Activated CD8-positive, alpha-beta memory T cell treated with anti-CD3 and anti-CD28 coated beads for 36 hours (primary cell): ENCODE data around the gene GADD45B. TPM values are rescaled to one million over a fixed set of nuclear protein-coding genes. Genes with fewer than 3 reads are reported as not detected.

ENCODE experiments used
- CTCF ChIA-PET: fragments of 350-600 bp; sonication (Branson Sonifier 250); formaldehyde crosslinking; loops from one replicate; lab custom pipeline; 2021; ENCODE audit warnings: antibody characterized with exemption; lab: Charles Lee
- POLR2A ChIA-PET: fragments of 350-600 bp; sonication (Branson Sonifier 250); formaldehyde crosslinking; loops from one replicate; lab custom pipeline; 2021; ENCODE audit warnings: antibody characterized with exemption; lab: Charles Lee
- total RNA-seq, 2 experiments: library from RNA; stranded (reverse); gene quantifications; one replicate each; pipeline ENCODE4 v1.2.3, GENCODE V29; 2021

GADD45B gene, protein sequence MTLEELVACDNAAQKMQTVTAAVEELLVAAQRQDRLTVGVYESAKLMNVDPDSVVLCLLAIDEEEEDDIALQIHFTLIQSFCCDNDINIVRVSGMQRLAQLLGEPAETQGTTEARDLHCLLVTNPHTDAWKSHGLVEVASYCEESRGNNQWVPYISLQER
- 10 to 100 TPM; 30.8 to 31.6 TPM for total RNA-seq

DNA sequence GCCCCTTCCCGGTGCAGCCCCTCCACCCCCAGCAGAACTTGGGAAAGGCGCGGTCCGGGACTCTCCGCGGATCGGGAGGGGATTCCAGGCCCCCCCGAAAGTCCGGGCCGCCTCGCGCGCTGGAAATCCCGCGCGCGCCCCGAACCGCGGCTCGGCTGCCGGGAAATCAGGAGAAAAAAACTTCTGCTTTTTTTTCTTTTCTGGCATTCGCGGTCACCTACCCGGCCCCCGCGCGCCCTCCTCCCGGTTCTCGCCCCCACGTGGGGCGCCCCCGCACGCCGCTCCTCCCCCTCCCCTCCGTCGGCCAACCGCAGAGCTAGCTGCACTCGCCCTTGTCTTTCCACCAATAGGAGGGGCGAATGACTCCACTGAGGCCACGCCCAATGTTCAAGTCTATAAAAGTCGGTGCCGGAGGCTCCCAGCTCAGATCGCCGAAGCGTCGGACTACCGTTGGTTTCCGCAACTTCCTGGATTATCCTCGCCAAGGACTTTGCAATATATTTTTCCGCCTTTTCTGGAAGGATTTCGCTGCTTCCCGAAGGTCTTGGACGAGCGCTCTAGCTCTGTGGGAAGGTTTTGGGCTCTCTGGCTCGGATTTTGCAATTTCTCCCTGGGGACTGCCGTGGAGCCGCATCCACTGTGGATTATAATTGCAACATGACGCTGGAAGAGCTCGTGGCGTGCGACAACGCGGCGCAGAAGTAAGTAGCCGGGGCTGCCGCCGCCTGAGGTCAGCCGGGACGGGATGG, at the start of gene GADD45B:
Gene GADD45B (plus strand): TSS at position 426 of the 749 bp plus-strand sequence. CDS start 232 bp downstream, at position 658.
- ChIA-PET CTCF (interaction anchor here (0.6 to 6.2 kb wide), 23 partner anchors 13 to 457 kb away, joined by 3 to 98 read pairs (median 4); partner anchors contain the start of gene LMNB2), POLR2A (interaction anchor here (0.6 to 3.8 kb wide), 28 partner anchors 9 to 811 kb away, joined by 3 to 76 read pairs (median 7); partner anchors contain the start of genes LMNB2 and TIMM13)

DNA sequence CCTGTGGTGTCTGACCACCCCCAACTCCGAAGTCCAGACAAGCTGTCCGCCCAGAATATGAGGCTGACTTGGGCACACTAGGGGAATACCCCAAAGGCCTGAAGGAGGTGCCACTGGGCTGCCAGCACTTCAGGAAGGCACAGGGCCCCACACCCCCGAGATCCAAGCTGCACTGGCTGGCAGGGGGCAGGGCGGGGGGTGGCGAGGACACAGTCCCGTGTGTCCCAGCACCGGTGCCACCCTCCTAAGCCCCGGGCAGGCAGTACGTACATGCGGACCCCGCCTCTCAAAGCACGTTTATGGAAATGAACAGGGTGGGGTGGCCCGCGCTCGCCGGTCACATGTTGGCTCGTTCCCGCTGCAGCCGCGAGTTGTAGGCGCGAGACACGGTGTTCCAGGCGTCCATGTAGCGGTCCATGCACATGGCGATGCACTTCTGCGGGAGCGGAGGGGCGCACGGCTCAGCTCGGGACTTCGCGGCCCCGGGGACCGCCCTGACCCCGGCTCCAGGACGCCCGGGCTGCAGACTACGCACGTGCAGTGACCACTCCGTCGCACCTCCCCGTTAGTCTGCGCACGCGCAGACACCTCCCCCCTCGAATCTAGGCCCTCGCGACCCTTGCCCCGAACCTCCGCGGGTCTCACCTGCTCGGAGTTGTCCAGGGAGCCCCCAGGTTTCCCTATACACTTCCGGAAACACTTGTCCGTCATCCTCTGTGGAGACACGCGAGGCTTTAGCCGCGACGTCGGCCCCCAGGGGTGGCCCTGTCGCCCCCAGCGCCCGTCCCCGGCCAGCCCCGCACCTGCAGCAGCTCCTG, 49.1 kb upstream of the GADD45B start:
- ChIA-PET POLR2A (interaction anchor here (0.5 to 1.1 kb wide), 4 partner anchors 13 to 125 kb away, joined by 3 to 5 read pairs (median 4); partner anchors contain the start of genes LSM7 and SPPL2B), CTCF (interaction anchor here (0.6 to 1.1 kb wide), 5 partner anchors 10 to 271 kb away, joined by 3 to 4 read pairs (median 3); no protein-coding TSS in a partner anchor)

- CTCF ChIA-PET, result interaction anchor here (0.6 to 1.1 kb wide), 6 partner anchors 9 to 287 kb away, joined by 3 to 4 read pairs (median 3); no protein-coding TSS in a partner anchor
- POLR2A ChIA-PET, result interaction anchor here (0.5 to 1.1 kb wide), 5 partner anchors 12 to 124 kb away, joined by 3 to 6 read pairs (median 4); partner anchors contain the start of genes LMNB2, LSM7 and SPPL2B
Measured at GRCh38 chr19:2427429-2428320, 48.3 kb upstream of the GADD45B start, which contains the start of gene TIMM13. TSS of gene TIMM13 (minus strand) at chr19:2427586. CDS start at chr19:2427533, 53 bp downstream.

- CTCF ChIA-PET, result interaction anchor here (0.9 to 1.1 kb wide), 3 partner anchors 8 to 287 kb away, joined by 3 to 4 read pairs (median 3); no protein-coding TSS in a partner anchor
Measured at GRCh38 chr19:2428321-2428690, 47.6 kb upstream of the GADD45B start.

GRCh38 chr19:2428756-2429711, 46.9 kb upstream of the GADD45B start:
- CTCF ChIA-PET, result interaction anchor here (0.8 to 0.9 kb wide), 2 partner anchors 14 to 208 kb away, joined by 3 to 4 read pairs; no protein-coding TSS in a partner anchor
- POLR2A ChIA-PET, result no interaction called here

More at GRCh38 chr19:2428321-2428690, 47.6 kb upstream of the GADD45B start:
- POLR2A ChIA-PET, result interaction anchor here (0.7 to 1.1 kb wide), 3 partner anchors 28 to 100 kb away, joined by 4 to 6 read pairs (median 5); partner anchors contain the start of genes LMNB2, LSM7 and SPPL2B

DNA sequence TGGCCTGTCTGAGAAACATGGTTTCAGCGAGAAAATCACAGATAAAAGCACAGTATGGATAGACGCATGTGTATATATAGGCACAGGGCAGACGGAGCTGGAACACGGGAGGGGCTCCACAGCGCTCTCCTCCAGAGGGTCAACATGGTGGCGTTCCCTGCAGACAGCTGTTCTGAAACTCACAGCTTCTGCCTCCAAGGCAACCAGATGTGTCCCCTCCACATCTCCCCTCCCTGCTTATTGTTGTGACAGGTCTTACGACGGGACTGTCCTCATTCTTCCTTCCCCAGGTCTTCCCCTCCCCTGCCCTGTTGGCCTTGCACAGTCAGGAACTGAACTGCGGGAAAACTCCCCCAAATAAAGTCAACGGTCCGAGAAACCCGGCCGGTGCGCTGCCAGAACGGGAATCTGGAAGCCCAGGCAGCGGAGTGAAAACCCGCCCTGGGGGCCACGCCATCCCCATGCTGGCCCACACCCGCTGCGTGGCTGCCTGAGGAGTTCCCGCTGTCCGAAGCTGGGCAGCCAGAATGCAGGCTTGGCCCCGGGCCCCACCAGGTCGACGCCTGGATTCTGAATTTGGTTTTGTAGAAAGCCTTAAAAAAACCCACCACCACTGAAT, 45.9 kb upstream of the GADD45B start:
- ChIA-PET POLR2A (no interaction called here), CTCF (interaction anchor here (0.8 to 0.9 kb wide), 2 partner anchors 13 to 207 kb away, joined by 3 to 4 read pairs; no protein-coding TSS in a partner anchor)

DNA sequence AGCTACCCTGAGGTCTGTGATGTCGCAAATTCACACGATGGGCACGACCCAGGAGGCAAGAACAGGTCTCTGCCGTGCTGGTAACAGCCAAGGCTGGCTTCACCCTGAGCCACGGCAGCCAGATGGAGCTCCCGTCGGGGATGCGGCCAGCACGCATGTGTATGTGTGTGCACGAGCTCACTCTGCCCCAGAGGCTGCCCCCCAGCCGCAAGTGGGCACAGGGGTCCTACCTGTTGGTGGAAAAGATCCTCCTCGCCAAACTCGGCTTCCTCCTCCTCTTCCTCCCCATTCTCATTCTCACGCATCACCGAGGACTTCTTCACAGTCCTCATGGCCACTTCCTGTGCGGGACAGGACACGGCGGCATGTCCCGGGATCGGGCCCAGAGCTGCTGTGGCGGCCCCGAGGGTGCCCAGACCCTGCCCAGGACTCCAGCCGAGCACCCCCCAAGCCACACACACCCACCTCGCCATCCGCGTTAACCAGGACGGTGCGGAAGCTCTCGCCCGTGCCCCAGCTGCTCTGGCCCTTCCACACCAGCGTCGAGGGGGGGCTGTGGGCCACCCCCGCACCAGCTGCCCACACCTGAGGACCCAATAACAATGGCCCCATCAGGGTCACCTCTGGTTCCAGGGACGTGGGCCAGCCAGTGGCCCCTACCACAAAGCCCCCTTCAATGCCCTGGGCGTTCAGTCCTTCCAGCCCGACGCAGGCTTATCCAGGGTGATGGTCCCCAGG, 44.4 kb upstream of the GADD45B start:
- POLR2A ChIA-PET, result no interaction called here
- CTCF ChIA-PET, result interaction anchor here (1.1 kb wide), 1 partner anchor 217 kb away, joined by 3 read pairs; no protein-coding TSS in a partner anchor

DNA sequence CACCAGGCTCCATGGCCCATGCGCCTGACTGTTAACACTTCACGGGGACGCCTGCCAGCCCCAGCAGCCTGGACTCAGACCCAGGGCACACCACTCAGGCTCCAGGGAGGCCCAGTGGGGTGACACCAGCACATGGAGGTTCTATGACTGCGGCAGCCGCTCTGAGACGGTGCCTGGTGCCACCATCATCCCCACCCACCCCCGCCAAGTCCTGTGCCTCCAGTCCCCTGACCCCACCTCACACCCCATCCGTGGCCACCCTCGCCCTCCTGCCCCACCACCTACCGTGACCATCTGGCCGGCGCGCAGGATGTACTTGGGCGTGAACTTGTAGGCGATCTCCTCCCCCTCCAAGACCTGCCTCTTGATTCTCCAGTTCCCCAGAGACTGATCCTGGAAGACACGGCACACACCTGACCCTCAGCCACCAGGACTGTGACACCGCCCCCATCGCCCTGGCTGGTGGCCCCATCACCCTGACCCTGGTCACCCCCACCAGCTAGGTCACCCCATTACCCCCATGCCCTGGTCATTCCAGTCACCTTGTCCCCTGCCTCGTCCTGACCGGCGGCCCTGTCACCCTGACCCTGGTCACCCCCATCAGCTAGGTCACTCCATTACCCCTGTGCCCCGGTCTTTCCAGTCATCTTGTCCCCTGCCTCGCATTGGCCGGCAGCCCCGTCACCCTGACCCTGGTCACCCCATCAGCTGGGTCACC, 43.6 kb upstream of the GADD45B start:
- POLR2A ChIA-PET, result no interaction called here
- CTCF ChIA-PET, result interaction anchor here (0.6 kb wide), 1 partner anchor 34 kb away, joined by 3 read pairs; no protein-coding TSS in a partner anchor

GRCh38 chr19:2433854-2434253, 42.1 kb upstream of the GADD45B start:
- ChIA-PET POLR2A (no interaction called here), CTCF (interaction anchor here (0.6 kb wide), 1 partner anchor 348 kb away, joined by 4 read pairs; no protein-coding TSS in a partner anchor)

DNA sequence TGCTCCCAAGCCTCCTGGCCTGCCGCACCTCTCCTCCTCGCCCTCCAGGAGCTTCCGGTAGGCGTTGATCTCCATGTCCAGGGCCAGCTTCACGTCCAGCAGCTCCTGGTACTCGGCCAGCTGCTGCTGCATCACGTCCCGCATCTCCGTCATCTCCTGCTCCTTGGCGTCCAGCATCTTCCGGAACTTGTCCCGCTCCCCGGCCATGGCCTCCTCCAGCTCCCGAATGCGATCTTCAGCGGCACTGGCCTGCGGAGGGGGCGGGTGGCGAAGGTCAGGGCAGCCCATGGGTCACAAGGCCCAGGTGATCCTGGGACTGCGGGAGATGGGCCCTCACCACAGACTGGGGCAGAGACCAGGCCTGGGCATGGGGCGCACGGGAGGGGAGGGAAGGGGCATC, 41.7 kb upstream of the GADD45B start:
- POLR2A ChIA-PET, result no interaction called here
- CTCF ChIA-PET, result interaction anchor here (0.6 kb wide), 1 partner anchor 349 kb away, joined by 4 read pairs; no protein-coding TSS in a partner anchor

- CTCF ChIA-PET, result interaction anchor here (0.7 kb wide), 1 partner anchor 302 kb away, joined by 3 read pairs; no protein-coding TSS in a partner anchor
- POLR2A ChIA-PET, result interaction anchor here (0.6 kb wide), 1 partner anchor 570 kb away, joined by 5 read pairs; no protein-coding TSS in a partner anchor
Measured at GRCh38 chr19:2434721-2435265, 41.1 kb upstream of the GADD45B start.

GRCh38 chr19:2436384-2436783, 39.5 kb upstream of the GADD45B start:
- POLR2A ChIA-PET, result no interaction called here
- CTCF ChIA-PET, result interaction anchor here (0.7 kb wide), 1 partner anchor 9 kb away, joined by 3 read pairs; the partner anchor contains the start of gene TIMM13

GRCh38 chr19:2436926-2437325, 39.0 kb upstream of the GADD45B start:
- ChIA-PET CTCF (interaction anchor here (0.7 kb wide), 1 partner anchor 9 kb away, joined by 3 read pairs; the partner anchor contains the start of gene TIMM13), POLR2A (no interaction called here)

DNA sequence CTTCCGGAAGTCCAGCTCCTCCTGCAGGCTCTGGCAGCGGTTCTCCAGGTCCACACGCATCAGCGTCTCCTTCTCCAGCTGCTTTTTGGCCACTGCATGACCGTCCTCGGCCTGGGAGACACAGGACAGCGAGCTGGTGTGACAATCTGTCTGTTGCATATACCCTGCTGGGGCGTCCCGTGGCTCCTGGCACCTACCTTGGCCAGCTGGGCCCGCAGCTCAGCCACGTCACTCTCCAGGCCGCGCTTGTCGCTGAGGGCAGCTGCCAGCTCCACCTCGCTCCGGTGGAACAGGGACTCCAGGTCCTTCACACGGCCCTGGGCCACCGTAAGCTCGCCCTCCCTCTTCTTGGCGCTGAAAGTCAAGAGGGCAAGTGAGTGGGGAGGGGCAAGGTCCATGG, 37.7 kb upstream of the GADD45B start:
- POLR2A ChIA-PET, result interaction anchor here (0.7 kb wide), 1 partner anchor 188 kb away, joined by 7 read pairs; no protein-coding TSS in a partner anchor
- CTCF ChIA-PET, result no interaction called here
